Measurements from ENCODE around the gene KRTAP19-6. TPM values are rescaled to one million over a fixed set of nuclear protein-coding genes. Genes with fewer than 3 reads are reported as not detected.

Gene KRTAP19-6
- total RNA-seq = not detected in 2 replicates

GRCh38 chr21:30541764-30542163, at the start of gene KRTAP19-6:
TSS of gene KRTAP19-6 (minus strand) at chr21:30541864. CDS start at chr21:30541833, 31 bp downstream.

GRCh38 chr21:30590297-30590696, 48.6 kb upstream of the KRTAP19-6 start, which contains the start of gene KRTAP22-2:
TSS of gene KRTAP22-2 (minus strand) at chr21:30590397.

GRCh38 chr21:30561264-30561895, 19.7 kb upstream of the KRTAP19-6 start, which contains the start of gene KRTAP19-7:
TSS of gene KRTAP19-7 (minus strand) at chr21:30561314. CDS start at chr21:30561289, 25 bp downstream.

GRCh38 chr21:30502041-30502440, 39.6 kb downstream of the KRTAP19-6 start, which contains the start of gene KRTAP19-5:
TSS of gene KRTAP19-5 (minus strand) at chr21:30502141. CDS start at chr21:30502090, 51 bp downstream.

GRCh38 chr21:30497065-30497464, 44.6 kb downstream of the KRTAP19-6 start, which contains the start of gene KRTAP19-4:
TSS of gene KRTAP19-4 (minus strand) at chr21:30497165. CDS start at chr21:30497110, 55 bp downstream.

GRCh38 chr21:30491963-30492428, 49.7 kb downstream of the KRTAP19-6 start, which contains the start of gene KRTAP19-3:
TSS of gene KRTAP19-3 (minus strand) at chr21:30492013. CDS start at chr21:30491957, 56 bp downstream.

Other genes with a start within 250 kb of the KRTAP19-6 start
- not detected in 2 replicates for gene KRTAP26-1, start 221.5 kb downstream of the KRTAP19-6 start, total RNA-seq
- gene KRTAP27-1, start 204.2 kb downstream of the KRTAP19-6 start, total RNA-seq = not detected in 2 replicates
- not detected in 2 replicates for gene KRTAP23-1, start 193.3 kb downstream of the KRTAP19-6 start, total RNA-seq
- gene KRTAP13-2, start 169.6 kb downstream of the KRTAP19-6 start, total RNA-seq = not detected in 2 replicates
- not detected in 2 replicates for gene KRTAP13-1, start 145.8 kb downstream of the KRTAP19-6 start, total RNA-seq
- not detected in 2 replicates for gene KRTAP13-3, start 115.9 kb downstream of the KRTAP19-6 start, total RNA-seq
- gene KRTAP13-4, start 111.6 kb downstream of the KRTAP19-6 start, total RNA-seq = not detected in 2 replicates
- not detected in 2 replicates for gene KRTAP15-1, start 101.6 kb downstream of the KRTAP19-6 start, total RNA-seq
- not detected in 2 replicates for gene KRTAP19-1, start 61.5 kb downstream of the KRTAP19-6 start, total RNA-seq
- not detected in 2 replicates for gene KRTAP19-2, start 54.4 kb downstream of the KRTAP19-6 start, total RNA-seq
- gene KRTAP19-3, start 49.9 kb downstream of the KRTAP19-6 start, total RNA-seq = not detected in 2 replicates
- not detected in 2 replicates for gene KRTAP19-4, start 44.7 kb downstream of the KRTAP19-6 start, total RNA-seq
- gene KRTAP19-5, start 39.7 kb downstream of the KRTAP19-6 start, total RNA-seq = not detected in 2 replicates
- not detected in 2 replicates for gene KRTAP19-7, start 19.4 kb upstream of the KRTAP19-6 start, total RNA-seq
- not detected in 2 replicates for gene KRTAP22-2, start 48.5 kb upstream of the KRTAP19-6 start, total RNA-seq
- gene KRTAP6-3, start 50.6 kb upstream of the KRTAP19-6 start, total RNA-seq = not detected in 2 replicates
- gene KRTAP6-2, start 57.0 kb upstream of the KRTAP19-6 start, total RNA-seq = not detected in 2 replicates
- gene KRTAP22-1, start 59.2 kb upstream of the KRTAP19-6 start, total RNA-seq = not detected in 2 replicates
- gene KRTAP6-1, start 72.1 kb upstream of the KRTAP19-6 start, total RNA-seq = not detected in 2 replicates
- gene KRTAP20-1, start 74.6 kb upstream of the KRTAP19-6 start, total RNA-seq = not detected in 2 replicates
- gene KRTAP20-4, start 78.8 kb upstream of the KRTAP19-6 start, total RNA-seq = not detected in 2 replicates
- not detected in 2 replicates for gene KRTAP20-2, start 93.3 kb upstream of the KRTAP19-6 start, total RNA-seq
- gene KRTAP20-3, start 101.0 kb upstream of the KRTAP19-6 start, total RNA-seq = not detected in 2 replicates
- not detected in 2 replicates for gene KRTAP21-3, start 176.9 kb upstream of the KRTAP19-6 start, total RNA-seq
- not detected in 2 replicates for gene KRTAP21-2, start 205.4 kb upstream of the KRTAP19-6 start, total RNA-seq
- not detected in 2 replicates for gene KRTAP21-1, start 213.6 kb upstream of the KRTAP19-6 start, total RNA-seq